Astrocyte of the cerebellum (primary cell): ENCODE data around the gene POLR2E.

Experiments
- DNase-seq: peaks from one replicate; pipeline ENCODE4 v3.0.0-alpha.2; 2011; ENCODE audit warnings: low read depth
- H3K4me3 ChIP-seq: 2 replicates; pipeline ENCODE4 v1.5.1; 2011; ENCODE audit warnings: mild to moderate bottlenecking, low read depth, low read length, moderate library complexity
- in situ Hi-C: cut with HindIII; loops from 2 replicates; pipeline ENCODE4 v1.10.0; 2017; ENCODE audit warnings: low sequenced_read_pairs
- TF ChIP-seq, protein P1 (sequence below): IDR thresholded peaks from 2 replicates; pipeline ENCODE4 v1.5.1; 2012; ENCODE audit warnings: low read length, low read depth, moderate library complexity, mild to moderate bottlenecking; ENCODE audit errors: missing control alignments

Gene POLR2E

DNA sequence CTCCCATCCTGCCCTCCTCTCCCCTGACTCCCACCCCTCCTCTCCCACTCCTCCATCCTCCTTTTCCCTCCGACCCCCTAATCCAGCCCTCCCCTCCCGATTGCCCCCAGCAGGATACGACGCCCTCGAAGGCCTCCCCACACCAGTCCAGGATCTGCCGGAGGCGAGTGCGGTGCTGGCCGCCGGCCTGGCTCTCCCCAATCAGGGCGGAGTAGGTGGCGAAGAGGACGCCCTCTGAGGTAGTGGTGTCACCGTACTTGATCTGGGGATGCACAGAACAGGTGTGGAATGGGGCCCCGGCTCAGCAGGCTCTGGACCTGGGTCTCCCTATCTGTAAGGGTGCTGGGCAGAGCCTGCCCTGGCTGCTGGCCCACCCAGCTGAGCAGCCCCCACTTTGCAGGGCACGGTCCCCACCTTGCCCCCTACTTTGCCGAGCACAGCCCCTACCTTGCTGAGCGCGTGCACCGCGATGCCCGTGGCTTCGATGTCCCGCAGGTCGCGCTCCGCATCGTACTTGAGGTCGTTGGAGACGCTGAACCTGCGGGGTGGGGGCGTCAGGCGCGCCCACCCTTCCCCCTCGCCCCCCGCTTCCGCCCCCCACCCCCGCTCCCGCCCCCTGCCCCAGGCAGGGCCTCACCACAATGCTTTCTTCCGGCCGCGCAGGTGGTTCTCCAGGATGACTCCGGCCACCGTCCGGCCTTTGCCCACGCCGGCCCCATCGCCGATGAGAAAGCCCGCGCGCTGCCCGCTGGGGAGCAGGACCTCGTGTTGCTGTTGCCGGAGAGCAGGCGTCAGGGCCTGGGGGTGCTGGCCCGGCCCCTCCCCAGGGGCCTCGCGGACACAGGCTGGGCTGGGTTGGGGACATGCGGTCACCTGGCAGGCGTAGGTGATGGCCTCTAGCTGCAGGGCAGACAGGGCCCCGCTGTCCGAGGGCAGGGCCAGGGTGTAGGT, 27.1 kb upstream of the POLR2E start:
- no peak for DNase-seq
- TF ChIP-seq, protein P1, sequence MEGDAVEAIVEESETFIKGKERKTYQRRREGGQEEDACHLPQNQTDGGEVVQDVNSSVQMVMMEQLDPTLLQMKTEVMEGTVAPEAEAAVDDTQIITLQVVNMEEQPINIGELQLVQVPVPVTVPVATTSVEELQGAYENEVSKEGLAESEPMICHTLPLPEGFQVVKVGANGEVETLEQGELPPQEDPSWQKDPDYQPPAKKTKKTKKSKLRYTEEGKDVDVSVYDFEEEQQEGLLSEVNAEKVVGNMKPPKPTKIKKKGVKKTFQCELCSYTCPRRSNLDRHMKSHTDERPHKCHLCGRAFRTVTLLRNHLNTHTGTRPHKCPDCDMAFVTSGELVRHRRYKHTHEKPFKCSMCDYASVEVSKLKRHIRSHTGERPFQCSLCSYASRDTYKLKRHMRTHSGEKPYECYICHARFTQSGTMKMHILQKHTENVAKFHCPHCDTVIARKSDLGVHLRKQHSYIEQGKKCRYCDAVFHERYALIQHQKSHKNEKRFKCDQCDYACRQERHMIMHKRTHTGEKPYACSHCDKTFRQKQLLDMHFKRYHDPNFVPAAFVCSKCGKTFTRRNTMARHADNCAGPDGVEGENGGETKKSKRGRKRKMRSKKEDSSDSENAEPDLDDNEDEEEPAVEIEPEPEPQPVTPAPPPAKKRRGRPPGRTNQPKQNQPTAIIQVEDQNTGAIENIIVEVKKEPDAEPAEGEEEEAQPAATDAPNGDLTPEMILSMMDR, result no peak
- in situ Hi-C loops, result no loop called here
- H3K4me3 ChIP-seq, result no peak overlapping the region

DNA sequence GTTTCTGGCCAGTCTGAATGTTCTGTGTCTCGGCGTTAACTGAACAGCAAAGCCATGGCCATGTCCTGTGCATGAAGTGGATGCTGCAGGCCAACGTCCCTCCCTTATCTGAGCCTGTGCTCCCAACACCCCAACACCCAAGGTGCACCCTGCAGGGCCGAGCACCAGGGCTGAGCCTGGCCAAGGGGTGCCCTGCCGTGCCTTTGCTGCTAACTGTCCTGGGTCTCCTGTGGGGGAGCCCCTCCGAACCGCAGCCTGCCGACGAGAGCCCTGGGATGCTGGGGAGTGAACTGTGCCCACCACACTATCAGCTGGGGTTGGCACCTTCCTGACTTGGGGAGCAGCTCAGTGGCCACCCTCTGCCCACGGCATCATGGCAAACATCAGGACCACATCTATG, 26.2 kb upstream of the POLR2E start:
- TF ChIP-seq, protein P1, result no peak
- no peak for DNase-seq
- in situ Hi-C loops, result no loop called here
- no peak overlapping the region for H3K4me3 ChIP-seq

DNA sequence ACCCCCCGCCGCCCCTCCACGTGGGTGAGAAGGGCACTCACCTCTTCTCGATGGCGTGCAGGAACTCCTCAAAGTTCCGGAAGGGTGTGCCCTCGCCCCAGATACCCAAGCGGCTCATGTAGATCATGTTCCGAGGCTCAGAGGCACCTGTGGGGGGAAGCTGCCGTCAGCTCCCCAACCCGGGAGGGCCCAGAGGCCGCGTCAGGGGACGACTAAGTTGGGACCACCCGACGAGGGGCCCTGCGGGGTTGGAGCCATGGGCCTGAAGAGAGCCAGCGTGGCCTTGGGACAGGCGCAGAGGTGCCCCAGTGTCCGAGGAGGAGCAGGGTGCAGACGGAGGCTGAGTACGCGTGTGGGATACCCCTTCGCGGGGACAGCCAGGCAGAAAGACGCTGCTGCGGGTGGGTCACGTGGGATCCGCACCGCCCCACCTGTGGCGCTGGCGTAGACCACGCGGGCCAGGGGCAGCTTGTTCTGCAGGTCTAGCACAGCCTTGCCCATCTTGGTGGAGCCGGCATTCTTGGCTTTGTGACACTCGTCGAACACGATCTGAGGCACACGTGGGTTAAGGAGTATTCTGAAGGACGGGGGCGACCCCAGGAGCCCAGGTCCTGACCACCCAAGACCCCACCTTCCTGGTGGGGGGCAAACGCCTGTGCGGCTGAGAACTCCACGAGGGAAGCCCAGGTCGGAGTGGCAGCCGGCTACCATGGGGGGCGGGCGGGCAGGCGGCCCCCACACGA, 24.5 kb upstream of the POLR2E start:
- in situ Hi-C loops, result no loop called here
- no peak for DNase-seq
- TF ChIP-seq, protein P1, result no peak
- H3K4me3 ChIP-seq, result no peak overlapping the region

DNA sequence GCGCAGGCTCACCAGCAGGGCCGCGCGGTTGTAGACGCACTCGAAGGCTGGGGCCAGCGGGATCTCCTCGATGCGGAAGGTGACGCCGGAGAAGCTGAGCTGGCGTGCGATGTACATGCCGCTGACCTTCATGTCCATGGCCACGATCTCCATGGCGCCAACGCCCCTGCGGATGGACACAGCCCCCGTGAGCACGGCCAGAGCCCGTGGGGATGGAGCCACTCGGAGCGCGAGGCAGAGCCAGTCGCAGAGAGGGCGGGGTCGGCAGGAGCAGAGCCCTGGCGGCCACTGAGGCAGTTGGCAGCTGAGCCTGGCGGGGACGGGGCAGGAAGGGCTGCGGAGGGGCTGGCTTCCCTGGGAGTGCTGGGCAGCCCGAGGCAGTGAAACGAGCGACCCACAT, 23.8 kb upstream of the POLR2E start:
- H3K4me3 ChIP-seq, result no peak overlapping the region
- no peak for DNase-seq
- in situ Hi-C loops, result no loop called here
- TF ChIP-seq, protein P1, result no peak

DNA sequence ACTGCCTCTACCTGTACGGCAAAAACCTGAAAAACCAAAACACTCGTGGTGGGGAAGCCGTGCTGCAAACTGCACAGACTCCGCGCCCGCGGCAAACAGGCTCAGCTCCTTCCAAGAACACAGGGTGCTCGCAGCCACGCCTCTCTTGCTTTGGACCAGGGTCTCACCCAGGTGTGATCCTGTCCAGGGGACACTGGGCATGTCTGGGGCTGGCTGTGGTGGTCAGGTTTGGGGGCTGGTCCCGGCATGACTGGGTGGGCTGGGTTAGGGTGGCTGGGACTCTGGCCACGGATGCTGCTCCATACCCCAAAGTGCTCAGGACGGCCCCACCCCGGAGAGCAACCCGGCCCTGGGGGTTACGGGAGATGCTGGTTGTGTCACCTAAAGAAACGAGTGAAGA, 22.5 kb upstream of the POLR2E start:
- in situ Hi-C loops, result no loop called here
- TF ChIP-seq, protein P1, result no peak
- no peak overlapping the region for H3K4me3 ChIP-seq
- no peak for DNase-seq

DNA sequence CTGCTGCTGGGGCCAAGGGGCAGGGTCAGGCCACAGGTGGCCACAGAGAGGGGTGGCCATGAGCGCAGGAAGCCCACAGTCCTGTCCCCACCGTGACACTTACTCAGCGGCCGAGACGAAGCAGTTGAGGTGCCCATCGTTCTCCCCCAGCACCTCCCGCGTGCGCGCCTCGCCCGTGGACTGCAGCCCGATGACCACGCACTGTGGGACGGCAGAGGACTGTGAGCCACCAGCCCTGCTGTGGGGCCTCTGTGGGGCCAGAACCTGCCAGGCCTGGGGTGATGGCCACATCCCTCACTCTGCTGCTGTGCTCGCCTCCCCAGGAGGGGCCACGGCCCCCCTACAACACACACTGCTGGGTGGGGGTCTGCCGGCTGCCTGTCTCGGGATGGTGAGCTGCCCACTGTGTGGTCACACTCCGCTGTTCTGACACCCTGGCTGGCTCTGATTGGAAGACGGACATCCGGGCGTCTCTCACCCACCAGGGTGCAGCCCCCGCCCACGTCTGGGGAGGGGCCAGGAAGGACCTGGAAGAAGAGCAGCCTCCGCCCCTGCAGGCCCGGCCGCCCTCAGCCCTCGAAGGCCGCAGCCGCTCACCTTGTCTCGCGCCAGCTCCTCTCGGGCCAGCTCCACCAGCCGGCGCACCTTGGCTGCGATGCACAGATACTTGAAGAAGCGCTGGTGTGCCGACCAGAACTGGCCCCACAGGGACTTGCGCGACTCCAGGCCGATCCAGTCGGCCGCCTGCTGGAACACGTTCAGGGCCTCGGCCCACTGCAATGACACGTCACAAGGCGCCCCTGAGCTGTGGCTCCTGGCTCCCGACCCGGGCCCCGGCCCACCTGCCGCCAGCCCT, 21.8 kb upstream of the POLR2E start:
- no peak for DNase-seq
- in situ Hi-C loops, result no loop called here
- no peak overlapping the region for H3K4me3 ChIP-seq
- TF ChIP-seq, protein P1, result no peak
